Breast epithelium (tissue), 4 donors: ENCODE data around the gene PLAAT3. TPM values are rescaled to one million over a fixed set of nuclear protein-coding genes. Genes with fewer than 3 reads are reported as not detected.
A peak's percentile ranks its signal among the peaks of the same experiment; 100 is the strongest.
"Not testable (repeated sequence)": the region's sequence is repeated elsewhere in the genome, so short reads cannot be mapped to it uniquely, and the experiment has no call there.

ENCODE experiments used
- DNase-seq, 2 donors: peaks; one replicate each; pipeline ENCODE4 v3.0.0-alpha.2; 2019; ENCODE audit warnings: low spot score in 2 of 2
- H3K27ac ChIP-seq, 2 donors: fragments of 200-600 bp; sonication (generic) in 1 of 2; one replicate each; pipeline ENCODE4 v1.5.1; 2016 to 2019; ENCODE audit warnings: mild to moderate bottlenecking in 1 of 2
- H3K27me3 ChIP-seq, 2 donors: fragments of 200-600 bp; sonication (generic) in 1 of 2; one replicate each; pipeline versions ENCODE4 v1.5.1 to v1.6.0; 2017 to 2019; ENCODE audit warnings: control low read depth in 1 of 2, mild to moderate bottlenecking in 1 of 2
- H3K36me3 ChIP-seq: fragments of 200-600 bp; one replicate; pipeline ENCODE4 v1.5.1; 2019
- H3K4me1 ChIP-seq, 2 donors: fragments of 200-600 bp; sonication (generic); one replicate each; pipeline ENCODE4 v1.5.1; 2016 to 2019; ENCODE audit warnings: control low read depth in 1 of 2
- H3K4me3 ChIP-seq, 3 donors: fragments of 200-600 bp; sonication (generic); 1 replicate in 2 of 3; 2 replicates in 1 of 3; pipeline ENCODE4 v1.5.1; 2016 to 2019; ENCODE audit warnings: mild to moderate bottlenecking in 3 of 3, moderate library complexity in 2 of 3
- H3K9me3 ChIP-seq, 2 donors: fragments of 200-600 bp; sonication (generic) in 1 of 2; one replicate each; pipeline ENCODE4 v1.5.1; 2016 to 2019; ENCODE audit warnings: control low read depth in 1 of 2
- CTCF ChIP-seq, 3 donors: fragments of 450-650 bp; IDR thresholded peaks; one replicate each; pipeline ENCODE4 v1.5.1; 2016 to 2017; ENCODE audit warnings: antibody characterized with exemption in 3 of 3, mild to moderate bottlenecking in 3 of 3, moderate library complexity in 3 of 3
- POLR2A ChIP-seq: fragments of 450-650 bp; IDR thresholded peaks from one replicate; pipeline ENCODE4 v1.6.1; 2016; ENCODE audit warnings: antibody characterized with exemption, mild to moderate bottlenecking, moderate library complexity
- POLR2AphosphoS5 ChIP-seq, 3 donors: sonication (generic); formaldehyde crosslinking; IDR thresholded peaks; one replicate each; pipeline ENCODE4 v1.6.1; 2017; ENCODE audit warnings: antibody characterized with exemption in 3 of 3
- intact Hi-C: fragments of 100-400 bp; cut with DNase I; formaldehyde crosslinking; loops from one replicate; pipeline ENCODE4 v1.15.1; 2023; ENCODE audit warnings: low total_unique reads
- total RNA-seq, 3 donors: library from RNA; depleted of rRNA; stranded (reverse); fragments of >200 nt; gene quantifications; one replicate each; pipeline ENCODE4 v1.1.0, GENCODE V29; 2016

PLAAT3 gene
- total RNA-seq, 3 donors from 2014 or later = 128 to 527 (median 204) TPM

GRCh38 chr11:63552921-63553320 is 61.3 kb downstream of the PLAAT3 start:
- no peaks in the 10 kb centered on the region for H3K27me3 ChIP-seq
- TF ChIP-seq POLR2AphosphoS5 (IDR thresholded peaks at IDR 0.05) (no peak), CTCF (IDR thresholded peaks at IDR 0.05) (no peak), POLR2A (no peak)
- DNase-seq = no peak
- no peak overlapping the region for H3K4me3 ChIP-seq
- no peaks in the 10 kb centered on the region for H3K36me3 ChIP-seq
- no peaks in the 10 kb centered on the region for H3K9me3 ChIP-seq
- peak overlapping the region in 1 of 2 donors; percentile 25 for H3K27ac ChIP-seq
- no peaks in the 10 kb centered on the region for H3K4me1 ChIP-seq
- intact Hi-C loops = no loop called here

- Histone ChIP-seq H3K4me1 (no peaks in the 10 kb centered on the region), H3K27me3 (no peaks in the 10 kb centered on the region), H3K27ac (peak overlapping the region in 1 of 2 donors; percentile 32), H3K9me3 (no peaks in the 10 kb centered on the region), H3K4me3 (no peak overlapping the region), H3K36me3 (no peaks in the 10 kb centered on the region)
- no peak for DNase-seq
- intact Hi-C loops = no loop called here
- TF ChIP-seq CTCF (IDR thresholded peaks at IDR 0.05) = no peak
- TF ChIP-seq POLR2A = no peak
- TF ChIP-seq POLR2AphosphoS5 (IDR thresholded peaks at IDR 0.05) = no peak
Observed at GRCh38 chr11:63551889-63552266, 62.4 kb downstream of the PLAAT3 start.

GRCh38 chr11:63551091-63551888 is 62.9 kb downstream of the PLAAT3 start:
- DNase-seq = peak in 1 of 2 donors; percentile 15

GRCh38 chr11:63550156-63550700 is 64.0 kb downstream of the PLAAT3 start:
- H3K4me3 ChIP-seq, H3K4me1 ChIP-seq, intact Hi-C loops, H3K27me3 ChIP-seq, H3K27ac ChIP-seq, H3K9me3 ChIP-seq, H3K36me3 ChIP-seq: not testable (repeated sequence)
- DNase-seq = peak in 1 of 2 donors; percentile 8

More at GRCh38 chr11:63551091-63551888, 62.9 kb downstream of the PLAAT3 start:
- Histone ChIP-seq H3K4me1 (no peaks in the 10 kb centered on the region), H3K4me3 (no peak overlapping the region), H3K9me3 (no peaks in the 10 kb centered on the region), H3K27ac (no peak overlapping the region), H3K36me3 (no peaks in the 10 kb centered on the region), H3K27me3 (no peaks in the 10 kb centered on the region)
- intact Hi-C loops = no loop called here
- TF ChIP-seq POLR2AphosphoS5 (IDR thresholded peaks at IDR 0.05) (no peak), POLR2A (no peak), CTCF (IDR thresholded peaks at IDR 0.05) (no peak)

GRCh38 chr11:63549411-63549810 is 64.8 kb downstream of the PLAAT3 start:
- DNase-seq = no peak
- TF ChIP-seq CTCF (IDR thresholded peaks at IDR 0.05) = no peak
- TF ChIP-seq POLR2AphosphoS5 (IDR thresholded peaks at IDR 0.05) = no peak
- TF ChIP-seq POLR2A = no peak
- Histone ChIP-seq H3K4me3 (no peak overlapping the region), H3K9me3 (no peaks in the 10 kb centered on the region), H3K27ac (no peak overlapping the region), H3K4me1 (no peaks in the 10 kb centered on the region), H3K27me3 (no peaks in the 10 kb centered on the region), H3K36me3 (no peaks in the 10 kb centered on the region)
- intact Hi-C loops = no loop called here
